H1 (cell line): ENCODE data around the gene RBM10. TPM values are rescaled to one million over a fixed set of nuclear protein-coding genes. Genes with fewer than 3 reads are reported as not detected.

Experiments used
- RXRA ChIP-seq: IDR thresholded peaks from 2 replicates; pipeline ENCODE4 v1.6.1; 2011; ENCODE audit warnings: low read depth, mild to moderate bottlenecking, low read length, moderate library complexity; ENCODE audit not compliant: insufficient read depth
- polyA plus RNA-seq, 7 experiments: library from polyadenylated mRNA; depleted of rRNA in 3 of 7; stranded (reverse) in 5 of 7; unstranded in 2 of 7; fragments of >200 nt in 5 of 7; fragments of 200-250 nt in 2 of 7; gene quantifications; 1 replicate in 5 of 7; 2 replicates in 1 of 7; 4 replicates in 1 of 7; pipeline versions ENCODE4 v1.2.1 to v1.2.3, GENCODE V29; 2011 to 2013; ENCODE audit warnings: missing spikeins in 2 of 7, mixed read lengths in 2 of 7
- total RNA-seq: library from RNA; stranded (reverse); fragmentation: NEBNext Ultra II Directional; extraction: Animal tissue kit (Norgen Biotek cat#: 25700); gene quantifications from 2 replicates; pipeline ENCODE4 v1.2.1, GENCODE V29; 2021

The RBM10 gene
- total and polyA plus RNA-seq, 2 of the 8 experiments (the other 6 are each of a cell fraction or from before 2014, with no cell fraction given), result 35.7 to 64.0 TPM

- no peak for TF ChIP-seq RXRA
Measured at GRCh38 chrX:47098338-47099094, 46.5 kb upstream of the RBM10 start (continued).
